Mucosa of rectum (tissue), 2 donors: ENCODE data around the gene DNTTIP2.
"Not testable (repeated sequence)": the region's sequence is repeated elsewhere in the genome, so short reads cannot be mapped to it uniquely, and the experiment has no call there.

Source experiments
- H3K27ac ChIP-seq, 2 donors: one replicate each; pipeline ENCODE4 v1.7.0; 2013; ENCODE audit warnings: inconsistent platforms in 2 of 2, low read depth in 2 of 2, low read length in 2 of 2
- H3K27me3 ChIP-seq, 2 donors: one replicate each; pipeline ENCODE4 v1.7.0; 2013; ENCODE audit warnings: low read length in 2 of 2; ENCODE audit not compliant: control insufficient read depth in 2 of 2, insufficient read depth in 2 of 2
- H3K36me3 ChIP-seq, 2 donors: one replicate each; pipeline ENCODE4 v1.7.0; 2013; ENCODE audit warnings: low read length in 2 of 2; ENCODE audit not compliant: control insufficient read depth in 2 of 2, insufficient read depth in 2 of 2
- H3K4me1 ChIP-seq, 2 donors: one replicate each; pipeline ENCODE4 v1.7.0; 2013; ENCODE audit warnings: low read length in 2 of 2, mild to moderate bottlenecking in 1 of 2; ENCODE audit not compliant: control insufficient read depth in 2 of 2, insufficient read depth in 2 of 2
- H3K4me3 ChIP-seq, 2 donors: one replicate each; pipeline ENCODE4 v1.7.0; 2013; ENCODE audit warnings: low read length in 2 of 2
- H3K9ac ChIP-seq, 2 donors: one replicate each; pipeline ENCODE4 v1.7.0; 2013; ENCODE audit warnings: low read length in 2 of 2, low read depth in 1 of 2, mild to moderate bottlenecking in 1 of 2
- H3K9me3 ChIP-seq, 2 donors: one replicate each; pipeline ENCODE4 v1.7.0; 2013; ENCODE audit warnings: low read length in 2 of 2; ENCODE audit not compliant: control insufficient read depth in 2 of 2
- donor health status: healthy.
- donor health status: Normal muscosa, but diverticular disease.

The DNTTIP2 gene

GRCh38 chr1:93877529-93877928, 1.5 kb downstream of the DNTTIP2 start:
- H3K27ac ChIP-seq, result no peak overlapping the region
- no peaks in the 10 kb centered on the region for H3K9me3 ChIP-seq
- H3K4me1 ChIP-seq, result peaks cover 10 to 11% of the 10 kb centered on the region in 2 donors
- no peak overlapping the region for H3K9ac ChIP-seq
- H3K4me3 ChIP-seq, result peak overlapping the region in 1 of 2 donors; percentile 94
- H3K36me3 ChIP-seq, result peaks cover 32 to 43% of the 10 kb centered on the region in 2 donors
- no peaks in the 10 kb centered on the region for H3K27me3 ChIP-seq

- H3K27ac ChIP-seq, result no peak overlapping the region
- no peak overlapping the region for H3K9ac ChIP-seq
Observed at GRCh38 chr1:93876244-93876643, 2.8 kb downstream of the DNTTIP2 start.

GRCh38 chr1:93874025-93874651, 4.9 kb downstream of the DNTTIP2 start:
- no peak overlapping the region for H3K27ac ChIP-seq

More at GRCh38 chr1:93876244-93876643, 2.8 kb downstream of the DNTTIP2 start:
- Histone ChIP-seq H3K36me3 (peaks cover 45 to 55% of the 10 kb centered on the region in 2 donors), H3K4me1 (peaks cover 10 to 11% of the 10 kb centered on the region in 2 donors), H3K4me3 (no peak overlapping the region), H3K9me3 (no peaks in the 10 kb centered on the region), H3K27me3 (no peaks in the 10 kb centered on the region)

GRCh38 chr1:93871366-93871765, 7.6 kb downstream of the DNTTIP2 start:
- no peaks in the 10 kb centered on the region for H3K9me3 ChIP-seq
- no peak overlapping the region for H3K4me3 ChIP-seq
- peaks cover 57 to 63% of the 10 kb centered on the region in 2 donors for H3K36me3 ChIP-seq
- no peak overlapping the region for H3K9ac ChIP-seq
- H3K27ac ChIP-seq, result no peak overlapping the region
- peaks cover 0 to 3% of the 10 kb centered on the region in 2 donors for H3K4me1 ChIP-seq
- H3K27me3 ChIP-seq, result no peaks in the 10 kb centered on the region

More at GRCh38 chr1:93874025-93874651, 4.9 kb downstream of the DNTTIP2 start:
- H3K4me1 ChIP-seq, result peaks cover 10 to 11% of the 10 kb centered on the region in 2 donors
- no peaks in the 10 kb centered on the region for H3K27me3 ChIP-seq
- no peak overlapping the region for H3K4me3 ChIP-seq
- peaks cover 64 to 71% of the 10 kb centered on the region in 2 donors for H3K36me3 ChIP-seq
- no peak overlapping the region for H3K9ac ChIP-seq
- H3K9me3 ChIP-seq, result no peaks in the 10 kb centered on the region

- Histone ChIP-seq H3K4me3 (no peak overlapping the region), H3K4me1 (no peaks in the 10 kb centered on the region), H3K27me3 (no peaks in the 10 kb centered on the region), H3K9ac (no peak overlapping the region), H3K27ac (no peak overlapping the region), H3K9me3 (no peaks in the 10 kb centered on the region), H3K36me3 (peaks cover 49 to 51% of the 10 kb centered on the region in 2 donors)
Observed at GRCh38 chr1:93869653-93870052, 9.4 kb downstream of the DNTTIP2 start.

- H3K9ac ChIP-seq, H3K27ac ChIP-seq, H3K4me1 ChIP-seq, H3K9me3 ChIP-seq, H3K4me3 ChIP-seq, H3K27me3 ChIP-seq: not testable (repeated sequence)
- peaks cover 41 to 42% of the 10 kb centered on the region in 2 donors for H3K36me3 ChIP-seq
Observed at GRCh38 chr1:93868492-93868891, 10.5 kb downstream of the DNTTIP2 start.

- Histone ChIP-seq H3K9me3 (no peaks in the 10 kb centered on the region), H3K36me3 (peaks cover 11 to 14% of the 10 kb centered on the region in 2 donors), H3K9ac (no peak overlapping the region), H3K27ac (no peak overlapping the region), H3K4me1 (no peaks in the 10 kb centered on the region), H3K27me3 (no peaks in the 10 kb centered on the region), H3K4me3 (no peak overlapping the region)
Observed at GRCh38 chr1:93865253-93865652, 13.8 kb downstream of the DNTTIP2 start.

- Histone ChIP-seq H3K9me3 (no peaks in the 10 kb centered on the region), H3K9ac (no peak overlapping the region), H3K27ac (no peak overlapping the region), H3K4me1 (no peaks in the 10 kb centered on the region), H3K27me3 (no peaks in the 10 kb centered on the region), H3K36me3 (peaks cover 3 to 4% of the 10 kb centered on the region in 2 donors), H3K4me3 (no peak overlapping the region)
Observed at GRCh38 chr1:93864175-93864574, 14.8 kb downstream of the DNTTIP2 start.

GRCh38 chr1:93857653-93858052, 21.4 kb downstream of the DNTTIP2 start:
- not testable (repeated sequence) for H3K27me3 ChIP-seq, H3K4me3 ChIP-seq, H3K9ac ChIP-seq, H3K4me1 ChIP-seq, H3K27ac ChIP-seq, H3K9me3 ChIP-seq, H3K36me3 ChIP-seq

GRCh38 chr1:93855983-93856382, 23.0 kb downstream of the DNTTIP2 start:
- not testable (repeated sequence) for H3K36me3 ChIP-seq, H3K9me3 ChIP-seq, H3K9ac ChIP-seq, H3K27me3 ChIP-seq, H3K27ac ChIP-seq, H3K4me3 ChIP-seq, H3K4me1 ChIP-seq
